OCI-LY7 (cell line): ENCODE results near the gene ATF6B. TPM values are rescaled to one million over a fixed set of nuclear protein-coding genes. Genes with fewer than 3 reads are reported as not detected.

ENCODE experiments used
- BruUV-seq: library from RNA; stranded (reverse); fragments of 400-500 nt; replicated peaks from 2 replicates; lab custom pipeline; 2021; lab: Mats Ljungman, UMichigan
- CTCF ChIA-PET: fragments of 300-600 bp; sonication (Branson Sonifier 250); formaldehyde crosslinking; loops from one replicate; lab custom pipeline; 2022; ENCODE audit warnings: antibody characterized with exemption; ENCODE audit not compliant: unreplicated experiment; lab: Charles Lee
- POLR2A ChIA-PET: fragments of 300-600 bp; sonication (Branson Sonifier 250); formaldehyde crosslinking; loops from one replicate; lab custom pipeline; 2022; ENCODE audit warnings: antibody characterized with exemption; lab: Charles Lee
- DNase-seq: peaks from one replicate; pipeline ENCODE4 v3.0.0-alpha.2; 2015; ENCODE audit warnings: low spot score
- H2AFZ ChIP-seq: fragments of 200-600 bp; sonication (generic), shearing (Covaris generic); 2 replicates; pipeline ENCODE4 v1.6.1; 2014; ENCODE audit warnings: mild to moderate bottlenecking, antibody characterized with exemption, low read length, moderate library complexity
- H3K27ac ChIP-seq: fragments of 200-600 bp; sonication (generic); 2 replicates; pipeline ENCODE4 v1.5.1; 2014; ENCODE audit warnings: mixed run types, low read depth, mild to moderate bottlenecking, moderate library complexity, low read length, inconsistent platforms; ENCODE audit not compliant: poor library complexity, severe bottlenecking
- H3K36me3 ChIP-seq: fragments of 200-600 bp; sonication (generic); 2 replicates; pipeline ENCODE4 v1.6.1; 2014; ENCODE audit warnings: mild to moderate bottlenecking, antibody characterized with exemption, low read length, moderate library complexity, mixed read lengths; ENCODE audit not compliant: insufficient read depth
- H3K4me1 ChIP-seq: fragments of 200-600 bp; sonication (generic); 2 replicates; pipeline ENCODE4 v1.5.1; 2014; ENCODE audit warnings: mild to moderate bottlenecking, low read length; ENCODE audit not compliant: insufficient read depth, poor library complexity, severe bottlenecking
- H3K4me2 ChIP-seq: fragments of 200-600 bp; sonication (generic); 2 replicates; pipeline ENCODE4 v1.6.1; 2014; ENCODE audit warnings: mild to moderate bottlenecking, low read length
- H3K4me3 ChIP-seq: fragments of 200-600 bp; sonication (generic); 2 replicates; pipeline ENCODE4 v1.5.1; 2014; ENCODE audit warnings: mild to moderate bottlenecking, low read depth, low read length; ENCODE audit not compliant: poor library complexity, severe bottlenecking
- H3K79me2 ChIP-seq: fragments of 200-600 bp; sonication (generic); 2 replicates; pipeline ENCODE4 v1.6.1; 2016; ENCODE audit warnings: low read depth, mild to moderate bottlenecking, low read length, moderate library complexity, mixed read lengths; ENCODE audit not compliant: insufficient read depth
- H3K9me2 ChIP-seq: fragments of 200-600 bp; sonication (generic); 2 replicates; pipeline ENCODE4 v1.6.1; 2016; ENCODE audit warnings: mild to moderate bottlenecking, low read length, mixed read lengths; ENCODE audit not compliant: insufficient read depth
- H3K9me3 ChIP-seq: fragments of 200-600 bp; sonication (generic); 2 replicates; pipeline ENCODE4 v1.6.1; 2014; ENCODE audit warnings: mild to moderate bottlenecking, mixed run types, low read length, mixed read lengths
- H4K20me1 ChIP-seq: fragments of 200-600 bp; sonication (generic); 2 replicates; pipeline ENCODE4 v1.6.1; 2014; ENCODE audit warnings: mild to moderate bottlenecking, antibody characterized with exemption, low read length, moderate library complexity, mixed read lengths; ENCODE audit not compliant: insufficient read depth
- EZH2phosphoT487 ChIP-seq: fragments of 200-600 bp; sonication (generic); IDR thresholded peaks from 2 replicates; pipeline ENCODE4 v1.6.1; 2018; ENCODE audit warnings: low read depth, borderline replicate concordance, mild to moderate bottlenecking, mixed run types, antibody characterized with exemption, low read length, moderate library complexity, mixed read lengths
- intact Hi-C: fragments of 100-400 bp; cut with micrococcal nuclease; formaldehyde crosslinking; loops from one replicate; pipeline ENCODE4 v1.10.0; 2022; ENCODE audit not compliant: unreplicated experiment
- total RNA-seq, 2 experiments: library from RNA; depleted of rRNA in 1 of 2; stranded (reverse); fragments of >200 nt in 1 of 2; shearing (Covaris generic) in 1 of 2; gene quantifications; 2 replicates each; pipeline ENCODE4 v1.2.3, GENCODE V29; 2014 to 2022
- TF ChIP-seq, protein P1 (sequence below): fragments of 200-600 bp; sonication (generic); conservative IDR thresholded peaks from 2 replicates; pipeline ENCODE4 v1.5.1; 2014; ENCODE audit warnings: mild to moderate bottlenecking, antibody characterized with exemption, low read length, moderate library complexity, mixed read lengths

ATF6B gene
- total RNA-seq, 2 experiments from 2014 or later: 57.7 to 122 TPM

- POLR2A ChIA-PET: no interaction called here
- intact Hi-C loops: no loop called here
- H3K4me2 ChIP-seq: no peak overlapping the region
These were observed 39.5 kb downstream of the ATF6B start for GRCh38 chr6:32088487-32089049.

DNA sequence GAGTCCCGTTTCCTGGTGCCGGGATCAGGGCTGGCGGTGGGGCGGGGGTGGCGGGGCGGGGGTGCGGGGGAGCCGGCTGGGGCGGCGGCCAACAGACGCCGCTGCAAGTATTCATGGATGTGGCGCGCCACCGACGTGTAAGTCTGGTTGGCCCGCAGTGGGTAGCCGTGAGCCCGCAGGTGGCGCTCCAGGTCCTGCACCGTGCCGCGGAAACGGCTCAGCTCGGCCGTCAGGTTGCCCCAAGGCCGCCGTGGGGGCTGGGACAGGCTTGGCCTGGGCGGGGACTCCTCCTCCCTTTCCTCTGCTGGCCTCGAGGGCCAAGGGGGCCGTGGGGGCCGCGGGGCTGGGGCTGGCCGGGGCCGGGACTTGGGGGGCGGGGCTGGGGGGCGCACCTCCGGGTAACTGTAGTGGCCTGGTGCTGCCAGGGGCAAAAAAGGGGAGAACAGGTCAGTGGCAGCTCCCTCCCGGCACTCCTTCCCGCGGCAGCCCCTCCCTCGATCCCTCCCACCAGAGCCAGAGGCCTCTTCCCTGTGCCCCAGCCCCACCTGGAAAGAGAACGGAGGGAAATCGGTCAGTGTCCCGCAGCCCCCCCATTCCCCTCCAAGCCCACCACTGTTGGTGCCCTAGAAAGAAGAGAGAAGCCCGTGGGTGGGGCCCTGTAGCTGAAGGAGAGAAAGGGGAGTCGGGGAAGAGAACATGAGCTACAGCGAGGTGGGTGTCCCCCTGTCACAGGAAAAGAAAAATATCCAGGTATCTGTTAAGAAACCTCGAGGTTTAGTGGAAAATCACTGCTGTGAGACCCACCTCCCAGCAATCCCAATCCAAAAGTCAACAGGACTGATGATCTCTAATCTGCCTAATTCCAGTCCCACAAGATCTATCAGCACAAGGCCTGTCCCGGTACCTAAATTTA is 40.2 kb downstream of the ATF6B start:
- Histone ChIP-seq H3K4me2 (no peak overlapping the region), H2AFZ (peak overlapping the region; percentile 9; the same call in 1 of the 2 replicates), H3K4me3 (no peak overlapping the region), H3K79me2 (no peaks in the 10 kb centered on the region), H3K4me1 (no peaks in the 10 kb centered on the region), H3K9me2 (no peaks in the 10 kb centered on the region), H3K36me3 (no peaks in the 10 kb centered on the region), H3K9me3 (no peaks in the 10 kb centered on the region), H4K20me1 (no peaks in the 10 kb centered on the region), H3K27ac (no peak overlapping the region)
- CTCF ChIA-PET: no interaction called here
- no TSS peak for BruUV-seq
- DNase-seq: peak; percentile 82
- TF ChIP-seq, protein P1, sequence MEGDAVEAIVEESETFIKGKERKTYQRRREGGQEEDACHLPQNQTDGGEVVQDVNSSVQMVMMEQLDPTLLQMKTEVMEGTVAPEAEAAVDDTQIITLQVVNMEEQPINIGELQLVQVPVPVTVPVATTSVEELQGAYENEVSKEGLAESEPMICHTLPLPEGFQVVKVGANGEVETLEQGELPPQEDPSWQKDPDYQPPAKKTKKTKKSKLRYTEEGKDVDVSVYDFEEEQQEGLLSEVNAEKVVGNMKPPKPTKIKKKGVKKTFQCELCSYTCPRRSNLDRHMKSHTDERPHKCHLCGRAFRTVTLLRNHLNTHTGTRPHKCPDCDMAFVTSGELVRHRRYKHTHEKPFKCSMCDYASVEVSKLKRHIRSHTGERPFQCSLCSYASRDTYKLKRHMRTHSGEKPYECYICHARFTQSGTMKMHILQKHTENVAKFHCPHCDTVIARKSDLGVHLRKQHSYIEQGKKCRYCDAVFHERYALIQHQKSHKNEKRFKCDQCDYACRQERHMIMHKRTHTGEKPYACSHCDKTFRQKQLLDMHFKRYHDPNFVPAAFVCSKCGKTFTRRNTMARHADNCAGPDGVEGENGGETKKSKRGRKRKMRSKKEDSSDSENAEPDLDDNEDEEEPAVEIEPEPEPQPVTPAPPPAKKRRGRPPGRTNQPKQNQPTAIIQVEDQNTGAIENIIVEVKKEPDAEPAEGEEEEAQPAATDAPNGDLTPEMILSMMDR: peak; percentile 57; the same call in 1 of the 2 replicates
- no peak for TF ChIP-seq EZH2phosphoT487
- intact Hi-C loops: loop anchor here (2.0 kb wide), 1 partner anchor 67 kb away; the partner anchor contains the start of gene PPT2
- POLR2A ChIA-PET: no interaction called here

More at GRCh38 chr6:32088487-32089049, 39.5 kb downstream of the ATF6B start:
- Histone ChIP-seq H4K20me1 (no peaks in the 10 kb centered on the region), H3K9me2 (no peaks in the 10 kb centered on the region), H3K27ac (no peak overlapping the region), H2AFZ (no peak overlapping the region; the same call in 1 of the 2 replicates), H3K36me3 (no peaks in the 10 kb centered on the region), H3K4me3 (no peak overlapping the region), H3K9me3 (no peaks in the 10 kb centered on the region), H3K4me1 (no peaks in the 10 kb centered on the region), H3K79me2 (no peaks in the 10 kb centered on the region)
- TF ChIP-seq, protein P1: no peak
- TF ChIP-seq EZH2phosphoT487: no peak
- CTCF ChIA-PET: no interaction called here
- no peak for DNase-seq
- BruUV-seq: no TSS peak
